Mesothelial cell of epicardium (in vitro differentiated cells): ENCODE results near the gene MARCHF2. TPM values are rescaled to one million over a fixed set of nuclear protein-coding genes. Genes with fewer than 3 reads are reported as not detected.

ENCODE experiments used
- DNase-seq, 2 experiments: peaks; one replicate each; pipeline ENCODE4 v3.0.0; 2021; ENCODE audit warnings: low spot score in 2 of 2; ENCODE audit not compliant: unreplicated experiment in 2 of 2
- H3K27ac Mint-ChIP-seq: 2 replicates; pipeline ENCODE4 v1.8.0; 2021; ENCODE audit warnings: mixed read lengths
- H3K27me3 Mint-ChIP-seq: 2 replicates; pipeline ENCODE4 v1.8.0; 2021; ENCODE audit warnings: low read depth, mixed read lengths
- H3K36me3 Mint-ChIP-seq: 2 replicates; pipeline ENCODE4 v1.8.0; 2021; ENCODE audit warnings: mixed read lengths
- H3K4me1 Mint-ChIP-seq: 2 replicates; pipeline ENCODE4 v1.8.0; 2021; ENCODE audit warnings: mixed read lengths
- H3K4me3 Mint-ChIP-seq: 2 replicates; pipeline ENCODE4 v1.8.0; 2021; ENCODE audit warnings: mild to moderate bottlenecking, moderate library complexity, mixed read lengths
- H3K9me3 Mint-ChIP-seq: 2 replicates; pipeline ENCODE4 v1.8.0; 2021; ENCODE audit warnings: mixed read lengths
- CTCF ChIP-seq: fragments of 200-600 bp; sonication (generic); IDR thresholded peaks from one replicate; pipeline ENCODE4 v1.5.0; 2021; ENCODE audit warnings: antibody characterized with exemption; ENCODE audit not compliant: unreplicated experiment
- total RNA-seq: library from RNA; stranded (reverse); gene quantifications from 3 replicates; pipeline ENCODE4 v1.2.1, GENCODE V29; 2021

MARCHF2 gene
- total RNA-seq, 1 donor from 2014 or later: 21.4 TPM

GRCh38 chr19:8398311-8398771 is 14.8 kb upstream of the MARCHF2 start:
- H3K27me3 Mint-ChIP-seq: no peaks in the 10 kb centered on the region
- peaks cover 11% of the 10 kb centered on the region for H3K36me3 Mint-ChIP-seq
- TF ChIP-seq CTCF: no peak
- H3K4me1 Mint-ChIP-seq: peaks cover 21% of the 10 kb centered on the region
- no peak for DNase-seq
- peak overlapping the region; percentile 67 for H3K27ac Mint-ChIP-seq
- no peaks in the 10 kb centered on the region for H3K9me3 Mint-ChIP-seq
- H3K4me3 Mint-ChIP-seq: no peak overlapping the region

- DNase-seq: no peak
- peaks cover 21% of the 10 kb centered on the region for H3K4me1 Mint-ChIP-seq
- no peak overlapping the region for H3K4me3 Mint-ChIP-seq
- H3K27ac Mint-ChIP-seq: no peak overlapping the region
- H3K9me3 Mint-ChIP-seq: no peaks in the 10 kb centered on the region
- H3K36me3 Mint-ChIP-seq: peaks cover 15% of the 10 kb centered on the region
- no peak for TF ChIP-seq CTCF
- no peaks in the 10 kb centered on the region for H3K27me3 Mint-ChIP-seq
These were observed 13.4 kb upstream of the MARCHF2 start for GRCh38 chr19:8399681-8400188.

- Mint-ChIP-seq H3K27ac (peak overlapping the region; percentile 12), H3K4me3 (no peak overlapping the region), H3K27me3 (no peaks in the 10 kb centered on the region), H3K9me3 (no peaks in the 10 kb centered on the region), H3K36me3 (peaks cover 19% of the 10 kb centered on the region), H3K4me1 (peaks cover 14% of the 10 kb centered on the region)
- no peak for DNase-seq
- TF ChIP-seq CTCF: no peak
These were observed 11.1 kb upstream of the MARCHF2 start for GRCh38 chr19:8401981-8402411.

GRCh38 chr19:8403098-8403819 is 9.8 kb upstream of the MARCHF2 start:
- no peak overlapping the region for H3K27ac Mint-ChIP-seq
- peaks cover 19% of the 10 kb centered on the region for H3K36me3 Mint-ChIP-seq
- H3K9me3 Mint-ChIP-seq: no peaks in the 10 kb centered on the region

GRCh38 chr19:8403820-8404109 is 9.3 kb upstream of the MARCHF2 start:
- Mint-ChIP-seq H3K27ac (no peak overlapping the region), H3K4me1 (no peaks in the 10 kb centered on the region), H3K9me3 (no peaks in the 10 kb centered on the region)

More at GRCh38 chr19:8403098-8403819, 9.8 kb upstream of the MARCHF2 start:
- no peak for DNase-seq
- peaks cover 3% of the 10 kb centered on the region for H3K4me1 Mint-ChIP-seq
- TF ChIP-seq CTCF: no peak
- H3K27me3 Mint-ChIP-seq: no peaks in the 10 kb centered on the region
- no peak overlapping the region for H3K4me3 Mint-ChIP-seq

More at GRCh38 chr19:8403820-8404109, 9.3 kb upstream of the MARCHF2 start:
- TF ChIP-seq CTCF: no peak
- DNase-seq: no peak
- no peaks in the 10 kb centered on the region for H3K27me3 Mint-ChIP-seq
- H3K4me3 Mint-ChIP-seq: no peak overlapping the region
- H3K36me3 Mint-ChIP-seq: peaks cover 19% of the 10 kb centered on the region
